IPS-NIHi11 (cell line): ENCODE results near the gene TUBB2A.
A peak's percentile ranks its signal among the peaks of the same experiment; 100 is the strongest.
"Not testable (repeated sequence)": the region's sequence is repeated elsewhere in the genome, so short reads cannot be mapped to it uniquely, and the experiment has no call there.

ENCODE experiments used
- DNase-seq: peaks from one replicate; pipeline ENCODE4 v3.0.0; 2012; ENCODE audit warnings: mixed read lengths, low spot score

Gene TUBB2A

DNA sequence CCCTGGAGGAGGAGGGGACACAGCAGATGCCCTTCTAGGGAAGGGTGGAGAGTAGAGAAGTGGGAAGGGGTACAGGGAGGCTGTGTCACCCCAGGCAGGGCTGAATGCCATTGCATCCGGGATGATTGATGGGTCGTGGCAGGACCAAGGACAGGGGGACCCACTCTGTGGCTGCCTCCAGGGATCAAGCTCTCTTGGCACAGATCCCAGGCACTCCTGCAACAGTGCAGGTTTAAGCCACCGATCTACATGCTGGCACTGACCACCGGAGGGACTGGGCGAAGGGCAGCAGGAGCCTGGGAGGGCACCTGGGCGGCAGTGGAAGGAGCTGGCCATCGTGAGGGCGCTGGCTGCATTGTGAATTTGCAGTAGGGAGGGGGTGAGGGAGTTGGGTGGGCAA, 22.6 kb upstream of the TUBB2A start:
- not testable (repeated sequence) for DNase-seq

DNA sequence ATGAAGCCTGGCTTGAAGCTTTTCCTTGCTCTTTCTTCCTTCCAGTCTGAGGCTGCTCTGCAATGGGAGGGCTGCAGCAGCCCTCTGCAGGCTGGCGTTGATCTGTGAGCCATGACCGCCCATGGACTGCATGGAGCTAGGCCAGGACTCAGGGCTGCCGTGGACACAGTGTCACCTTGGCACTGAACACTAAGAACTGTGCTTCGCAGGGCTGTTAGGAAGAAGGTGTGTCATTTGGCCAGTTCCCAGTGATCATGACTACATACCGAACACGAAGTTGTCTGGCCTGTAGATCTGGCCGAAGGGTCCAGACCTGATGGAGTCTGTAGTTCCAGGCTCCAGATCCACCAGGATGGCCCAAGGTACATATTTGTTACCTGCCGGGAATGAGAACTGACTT, 21.3 kb upstream of the TUBB2A start:
- DNase-seq = not testable (repeated sequence)

DNA sequence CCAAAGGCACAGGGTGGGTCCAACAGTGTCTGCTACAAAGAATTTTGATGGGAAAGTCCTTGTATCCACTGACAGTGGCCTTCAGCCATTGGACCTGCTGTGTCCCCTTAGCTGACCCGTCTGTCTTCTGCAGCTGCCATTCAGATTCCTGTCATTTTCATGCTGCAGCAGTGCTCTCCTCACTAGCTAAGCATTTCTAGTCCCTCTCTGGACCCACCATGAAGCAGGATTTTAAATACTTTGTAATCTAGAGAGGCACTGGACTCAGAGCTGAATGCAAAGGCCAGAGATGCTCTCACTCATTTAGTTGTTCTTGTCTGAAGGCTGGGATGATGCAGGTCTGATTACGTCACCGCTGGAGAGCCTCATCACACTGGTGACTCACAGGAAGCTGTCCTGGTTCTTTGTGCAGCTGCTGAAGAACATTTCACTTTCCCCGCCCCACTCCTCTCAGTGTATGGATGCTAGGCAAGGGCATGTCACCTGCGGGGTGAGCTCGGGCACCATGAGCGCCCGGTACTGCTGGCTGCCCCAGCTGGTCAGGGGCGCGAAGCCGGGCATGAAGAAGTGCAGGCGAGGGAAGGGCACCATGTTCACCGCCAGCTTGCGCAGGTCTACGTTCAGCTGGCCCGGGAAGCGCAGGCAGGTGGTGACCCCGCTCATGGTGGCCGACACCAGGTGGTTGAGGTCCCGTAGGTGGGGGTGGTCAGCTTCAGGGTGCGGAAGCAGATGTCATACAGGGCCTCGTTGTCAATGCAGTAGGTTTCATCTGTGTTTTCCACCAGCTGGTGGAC, 19.4 kb upstream of the TUBB2A start:
- DNase-seq = no peak

DNA sequence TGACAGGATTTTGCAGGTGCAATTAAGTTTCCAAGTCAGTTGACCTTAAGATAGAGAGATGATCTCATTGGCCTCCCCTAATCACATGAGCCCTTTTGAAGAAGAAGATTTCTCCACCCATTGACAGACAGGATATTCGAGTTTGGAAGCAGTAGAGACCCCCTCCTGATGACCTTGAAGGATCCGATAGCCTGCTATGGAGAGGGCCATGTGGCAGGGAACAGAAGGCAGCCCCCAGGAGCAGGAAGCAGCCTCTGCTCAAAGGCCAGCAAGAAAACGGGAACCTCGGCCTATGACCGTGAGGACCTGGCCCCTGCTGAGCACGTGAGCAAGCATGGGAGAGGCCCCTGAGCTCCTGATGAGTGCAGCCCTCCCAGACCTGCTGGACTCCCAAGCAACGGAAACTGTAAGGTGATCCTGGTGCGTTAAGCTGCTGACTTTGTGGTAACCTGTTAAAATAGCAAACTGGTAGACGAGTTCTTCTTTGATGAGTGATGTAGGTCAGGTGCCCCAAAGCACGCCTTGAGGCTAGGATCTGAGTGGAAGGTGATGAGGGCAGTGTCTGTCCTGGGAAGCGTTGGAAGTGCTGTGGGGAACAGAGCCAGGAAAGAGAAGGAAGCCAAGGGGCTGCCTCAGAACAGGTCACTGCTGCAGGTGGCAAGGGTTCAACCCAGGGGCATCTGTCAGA, 18.5 kb upstream of the TUBB2A start:
- DNase-seq = no peak

DNA sequence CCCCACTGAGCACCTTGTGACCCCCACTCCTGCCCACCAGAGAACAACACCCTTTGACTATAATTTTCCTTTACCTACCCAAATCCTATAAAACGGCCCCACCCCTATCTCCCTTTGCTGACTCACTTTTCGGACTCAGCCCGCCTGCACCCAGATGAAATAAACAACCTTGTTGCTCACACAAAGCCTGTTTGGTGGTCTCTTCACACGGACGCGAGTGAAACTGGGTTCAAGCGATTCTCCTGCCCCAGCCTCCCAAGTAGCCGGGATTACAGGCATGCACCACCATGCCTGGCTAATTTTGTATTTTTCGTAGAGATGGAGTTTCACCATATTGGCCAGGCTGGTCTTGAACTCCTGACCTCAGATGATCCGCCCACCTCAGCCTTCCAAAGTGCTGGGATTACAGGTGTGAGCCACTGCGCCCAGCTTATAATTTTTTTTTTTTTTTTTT, 16.3 kb upstream of the TUBB2A start:
- not testable (repeated sequence) for DNase-seq

DNA sequence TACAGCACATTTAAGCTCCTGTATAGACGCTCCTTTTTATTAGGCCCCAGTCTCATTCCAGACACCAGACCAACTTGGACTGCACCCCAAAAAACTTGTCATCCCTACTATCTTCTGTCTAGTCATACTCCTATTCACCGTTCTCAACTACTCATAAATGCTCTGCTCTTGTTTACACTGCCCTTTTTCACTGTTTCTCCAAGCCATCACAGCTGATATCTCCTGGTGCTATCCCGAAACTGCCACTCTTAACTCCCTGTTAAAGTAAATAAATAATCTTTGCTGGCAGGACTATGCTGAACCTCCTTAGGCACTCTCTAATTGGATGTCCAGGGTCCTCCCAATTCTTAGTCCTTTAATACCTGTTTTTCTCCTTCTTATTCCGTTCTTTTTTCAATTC, 15.4 kb upstream of the TUBB2A start:
- not testable (repeated sequence) for DNase-seq

DNA sequence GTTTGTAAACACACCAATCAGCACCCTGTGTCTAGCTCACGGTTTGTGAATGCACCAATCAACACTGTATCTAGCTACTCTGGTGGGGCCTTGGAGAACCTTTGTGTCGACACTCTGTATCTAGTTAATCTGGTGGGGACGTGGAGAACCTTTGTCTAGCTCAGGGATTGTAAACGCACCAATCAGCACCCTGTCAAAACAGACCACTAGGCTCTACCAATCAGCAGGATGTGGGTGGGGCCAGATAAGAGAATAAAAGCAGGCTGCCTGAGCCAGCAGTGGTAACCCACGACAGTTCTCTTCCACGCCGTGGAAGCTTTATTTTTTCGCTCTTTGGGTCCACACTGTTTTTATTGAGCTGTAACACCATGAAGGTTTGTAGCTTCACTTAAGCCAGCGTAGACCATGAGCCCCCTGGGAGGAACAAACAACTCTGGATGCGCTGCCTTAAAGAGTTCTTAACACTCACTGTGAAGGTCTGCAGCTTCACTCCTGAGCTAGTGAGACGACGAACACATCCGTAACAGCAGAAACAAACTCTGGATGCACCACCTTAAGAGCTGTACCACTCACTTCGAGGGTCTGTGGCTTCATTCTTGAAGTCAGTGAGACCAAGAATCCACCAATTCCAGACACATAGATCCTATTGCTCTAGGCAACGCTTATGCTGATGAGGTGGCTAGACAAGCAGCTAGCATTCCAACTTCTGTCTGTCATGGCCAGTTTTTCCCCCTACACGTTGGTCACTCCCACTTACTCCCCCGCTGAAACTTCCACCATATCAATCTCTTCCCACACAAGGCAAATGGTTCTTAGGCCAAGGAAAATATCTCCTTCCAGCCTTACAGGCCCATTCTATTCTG, 14.2 kb upstream of the TUBB2A start:
- not testable (repeated sequence) for DNase-seq

DNA sequence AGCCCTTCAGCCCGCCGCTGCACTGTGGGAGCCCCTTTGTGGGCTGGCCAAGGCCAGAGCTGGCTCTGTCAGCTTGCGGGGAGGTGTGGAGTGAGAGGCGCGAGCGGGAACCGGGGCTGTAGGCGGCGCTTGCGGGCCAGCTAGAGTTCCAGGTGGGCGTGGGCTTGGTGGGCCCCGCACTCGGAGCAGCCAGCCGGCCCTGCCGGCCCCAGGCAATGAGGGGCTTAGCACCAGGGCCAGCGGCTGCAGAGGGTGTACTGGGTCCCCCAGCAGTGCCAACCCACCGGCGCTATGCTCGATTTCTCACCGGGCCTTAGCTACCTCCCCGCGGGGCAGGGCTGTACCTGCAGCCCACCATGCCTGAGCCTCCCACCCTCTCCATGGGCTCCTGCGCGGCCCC, 13.3 kb upstream of the TUBB2A start:
- DNase-seq = not testable (repeated sequence)

DNA sequence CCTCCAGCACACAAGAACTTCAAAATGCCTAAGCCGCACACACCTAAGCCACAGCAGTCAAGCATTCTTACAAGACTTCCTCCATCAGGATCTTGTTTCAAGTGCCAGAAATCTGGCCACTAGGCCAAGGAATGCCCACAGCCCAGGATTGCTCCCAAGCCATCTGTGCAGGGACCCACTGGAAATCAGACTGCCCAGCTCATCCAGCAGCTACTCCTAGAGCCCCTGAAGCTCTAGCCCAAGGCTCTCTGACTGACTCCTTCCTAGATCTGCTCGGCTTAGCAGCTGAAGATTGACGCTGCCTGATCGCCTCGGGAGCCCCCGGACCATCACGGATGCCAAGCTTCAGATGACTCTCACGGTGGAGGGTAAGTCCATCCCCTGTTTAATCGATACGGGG, 10.7 kb upstream of the TUBB2A start:
- not testable (repeated sequence) for DNase-seq

DNA sequence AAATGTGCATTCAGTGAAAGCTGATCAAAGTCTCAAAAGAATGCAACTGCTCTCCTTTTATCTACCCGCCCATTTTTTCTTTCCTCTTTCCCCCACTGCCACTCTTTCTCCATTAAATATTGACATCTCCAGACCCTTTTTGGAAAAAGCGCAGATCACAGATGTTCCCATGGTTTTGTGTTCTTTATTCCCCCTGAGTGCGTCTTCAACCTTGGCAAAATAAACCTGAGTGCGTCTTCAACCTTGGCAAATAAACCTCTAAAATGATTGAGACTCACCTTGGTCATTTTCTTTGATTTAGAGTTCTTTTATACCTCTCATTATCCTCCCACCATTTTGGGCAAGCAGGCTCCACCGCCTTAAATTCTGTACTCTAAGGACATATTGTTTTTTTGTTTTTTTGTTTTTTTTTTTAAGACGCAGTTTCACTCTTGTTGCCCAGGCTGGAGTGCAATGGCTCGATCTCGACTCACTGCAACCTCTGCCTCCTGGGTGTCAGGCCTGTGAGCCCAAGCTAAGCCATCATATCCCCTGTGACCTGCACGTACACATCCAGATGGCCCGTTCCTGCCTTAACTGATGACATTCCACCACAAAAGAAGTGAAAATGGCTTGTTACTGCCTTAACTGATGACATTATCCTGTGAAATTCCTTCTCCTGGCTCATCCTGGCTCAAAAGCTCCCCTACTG, 9.3 kb upstream of the TUBB2A start:
- DNase-seq = not testable (repeated sequence)

DNA sequence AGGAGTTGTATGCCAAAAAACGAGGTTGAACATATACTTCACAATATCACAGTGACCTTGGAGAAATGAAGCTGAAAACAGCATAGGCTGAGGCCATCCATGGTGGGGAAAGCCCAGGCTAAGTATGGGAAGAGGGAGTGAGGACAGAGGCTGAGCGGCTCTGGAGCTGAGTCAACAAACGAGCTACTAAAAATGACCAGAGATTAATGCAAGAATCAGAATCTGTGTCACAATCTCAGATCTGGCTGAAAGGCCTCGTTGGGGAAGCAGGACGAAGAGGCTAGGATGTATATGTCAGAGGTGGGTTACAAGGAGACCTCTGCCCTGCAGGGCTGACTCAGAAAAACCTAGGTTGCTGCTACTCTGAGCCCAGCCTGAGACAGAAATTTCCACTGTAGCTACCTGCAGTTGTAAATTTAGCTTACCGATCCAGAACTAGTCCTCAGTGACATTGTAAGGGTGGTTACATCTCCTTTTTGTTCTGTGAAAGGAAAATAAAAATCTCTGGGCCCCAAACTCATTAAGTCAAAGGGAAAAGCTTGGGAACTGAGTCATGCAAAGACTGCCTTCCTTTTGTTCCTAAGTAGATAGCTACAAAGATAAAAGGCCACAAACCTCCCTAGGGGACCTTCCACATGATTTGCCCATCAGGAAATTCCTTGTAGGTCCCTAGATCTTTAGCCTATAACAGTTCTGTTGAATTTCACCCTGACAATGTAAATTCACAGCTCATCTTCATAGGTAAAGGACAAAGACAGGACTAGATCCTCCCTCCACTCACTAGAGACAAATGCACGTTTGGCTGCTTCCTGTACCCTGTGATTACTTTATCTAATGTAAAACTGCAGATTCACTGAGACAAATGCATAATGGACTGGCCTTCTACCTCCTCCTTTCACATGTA, 8.5 kb upstream of the TUBB2A start:
- no peak for DNase-seq

DNA sequence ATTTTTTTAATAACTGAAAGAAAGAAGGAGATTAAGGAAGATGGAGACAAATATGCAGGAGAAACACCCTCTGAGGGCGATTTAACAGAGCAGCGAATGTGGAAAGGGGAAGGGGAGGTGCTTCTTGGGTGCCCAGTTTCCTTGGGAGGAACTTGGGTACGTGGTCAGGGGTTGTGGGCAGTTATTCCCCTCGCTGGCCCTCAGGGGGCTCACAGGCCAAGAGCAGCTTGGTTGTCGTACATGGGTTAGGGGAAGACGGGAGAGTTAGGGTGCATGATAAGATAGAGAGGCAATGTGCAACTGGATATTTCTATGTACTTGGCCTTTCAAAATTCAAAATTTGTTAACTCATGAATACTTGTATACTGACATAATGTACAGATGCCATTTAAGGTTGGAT, 7.0 kb upstream of the TUBB2A start:
- no peak for DNase-seq

DNA sequence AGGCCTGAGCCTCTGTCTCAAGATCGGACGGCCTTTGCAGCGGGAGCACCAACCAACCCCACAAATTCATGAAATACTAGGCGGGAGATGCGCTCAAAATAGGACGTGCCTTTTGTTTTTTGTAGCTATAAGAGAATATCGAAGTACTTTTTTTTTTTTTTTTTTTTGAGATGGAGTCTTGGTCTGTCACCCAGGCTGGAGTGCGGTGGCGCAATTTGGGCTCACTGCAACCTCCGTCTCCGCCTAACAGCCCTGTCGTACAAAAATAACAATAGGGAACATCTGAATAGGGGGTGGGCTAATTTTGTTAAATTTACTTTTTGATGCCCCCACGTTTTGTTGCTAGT, 5.9 kb upstream of the TUBB2A start:
- DNase-seq = no peak

DNA sequence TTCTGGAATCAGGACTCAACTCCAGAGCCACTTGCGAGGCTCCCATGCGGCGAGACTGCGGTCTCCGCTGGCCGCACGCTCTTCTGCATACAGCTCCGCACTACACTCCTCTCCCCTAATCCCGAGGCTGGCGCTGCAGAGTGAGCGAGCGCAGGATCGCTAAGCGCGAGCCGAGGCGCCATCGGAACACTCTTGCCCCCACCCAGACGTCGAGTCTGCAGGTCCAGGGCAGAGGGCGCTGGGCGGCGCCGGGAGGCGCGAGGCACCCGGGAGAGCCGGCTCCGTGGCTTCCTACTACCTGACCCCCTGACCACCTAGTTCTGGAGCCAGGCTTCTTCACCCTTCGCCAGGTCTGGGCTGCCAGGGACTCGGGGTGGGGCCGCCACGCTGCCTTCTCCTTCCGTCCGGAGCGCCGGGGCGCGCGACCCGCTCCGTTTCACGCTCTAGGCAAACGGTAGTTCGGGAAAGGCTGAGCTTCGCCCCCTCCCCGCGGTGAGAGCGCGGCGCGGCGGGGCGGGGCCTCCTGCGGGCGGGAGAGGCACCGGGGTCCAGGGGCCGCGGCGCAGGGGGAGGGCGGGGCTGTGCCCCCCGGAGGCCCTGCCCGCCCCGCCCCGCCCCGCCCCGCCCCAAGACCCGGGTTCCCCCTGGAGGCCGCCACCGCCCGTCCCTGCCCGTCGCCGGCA, 5.4 kb upstream of the TUBB2A start:
- peak; percentile 87 for DNase-seq

DNA sequence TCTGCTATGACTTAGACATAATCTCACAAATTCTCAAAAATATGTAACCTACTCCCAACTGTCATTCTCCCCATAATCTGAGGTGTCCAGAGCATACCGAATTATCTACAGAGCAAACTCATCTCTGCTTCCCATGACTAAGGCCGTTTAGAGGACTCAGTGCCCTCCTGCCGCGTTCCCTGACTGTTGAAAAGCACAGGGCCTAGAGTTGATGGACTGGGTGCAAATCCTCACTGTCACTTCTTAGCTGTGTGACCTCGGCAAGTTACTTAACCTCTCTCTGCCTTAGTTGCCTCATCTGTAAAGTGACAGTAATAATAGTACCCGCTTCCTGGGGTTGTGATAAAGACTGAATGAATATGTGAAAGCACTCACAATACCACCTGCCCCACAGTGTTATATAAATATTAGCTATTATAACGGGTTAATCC, 4.7 kb upstream of the TUBB2A start:
- DNase-seq = no peak

DNA sequence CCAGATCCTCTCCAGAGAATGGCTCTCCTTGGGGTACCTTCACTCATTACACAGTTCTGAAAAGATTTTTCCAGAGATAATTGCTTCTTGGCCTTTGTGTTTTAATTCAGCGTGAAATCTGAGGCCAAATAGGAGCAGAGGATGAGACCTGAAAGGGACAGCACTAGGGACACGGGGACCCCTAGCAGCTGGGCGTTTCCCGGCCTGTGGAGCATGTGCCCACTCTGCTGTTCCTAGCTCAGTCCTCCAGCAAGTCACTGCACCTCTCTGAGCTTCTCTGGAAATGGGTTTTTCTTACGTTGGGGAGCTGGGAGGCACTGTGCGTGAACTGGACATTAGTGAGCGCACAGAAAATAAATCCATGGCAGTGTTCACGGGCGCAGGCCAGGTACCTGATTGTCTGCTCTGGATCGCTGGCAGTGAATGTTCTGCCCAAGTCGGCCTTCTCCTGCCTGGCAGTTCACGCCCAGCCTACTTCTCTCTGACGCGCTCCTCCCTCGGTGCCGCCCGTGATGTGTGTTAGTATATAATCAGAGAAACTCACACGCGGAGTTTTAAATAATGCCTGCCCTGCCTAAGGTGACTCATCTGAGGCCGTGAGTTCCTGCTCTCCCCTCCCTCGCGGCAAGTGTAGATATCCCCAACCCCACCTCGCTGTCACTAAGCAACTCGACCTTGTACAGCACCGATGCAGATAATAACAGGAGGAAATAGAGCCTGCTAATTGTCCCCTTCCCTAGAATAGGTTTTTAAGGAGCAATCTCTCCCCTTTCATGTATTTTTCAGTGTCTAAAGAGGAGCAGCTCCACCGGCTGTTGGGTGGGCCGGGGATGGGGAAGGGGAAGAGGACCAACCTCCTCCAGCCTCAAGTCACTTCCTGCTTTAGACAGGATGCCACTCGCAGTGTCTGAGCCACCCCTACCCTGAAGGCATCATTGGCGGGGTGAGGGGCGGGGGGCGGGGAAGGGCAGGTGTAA, 2.7 kb upstream of the TUBB2A start:
- DNase-seq = no peak

DNA sequence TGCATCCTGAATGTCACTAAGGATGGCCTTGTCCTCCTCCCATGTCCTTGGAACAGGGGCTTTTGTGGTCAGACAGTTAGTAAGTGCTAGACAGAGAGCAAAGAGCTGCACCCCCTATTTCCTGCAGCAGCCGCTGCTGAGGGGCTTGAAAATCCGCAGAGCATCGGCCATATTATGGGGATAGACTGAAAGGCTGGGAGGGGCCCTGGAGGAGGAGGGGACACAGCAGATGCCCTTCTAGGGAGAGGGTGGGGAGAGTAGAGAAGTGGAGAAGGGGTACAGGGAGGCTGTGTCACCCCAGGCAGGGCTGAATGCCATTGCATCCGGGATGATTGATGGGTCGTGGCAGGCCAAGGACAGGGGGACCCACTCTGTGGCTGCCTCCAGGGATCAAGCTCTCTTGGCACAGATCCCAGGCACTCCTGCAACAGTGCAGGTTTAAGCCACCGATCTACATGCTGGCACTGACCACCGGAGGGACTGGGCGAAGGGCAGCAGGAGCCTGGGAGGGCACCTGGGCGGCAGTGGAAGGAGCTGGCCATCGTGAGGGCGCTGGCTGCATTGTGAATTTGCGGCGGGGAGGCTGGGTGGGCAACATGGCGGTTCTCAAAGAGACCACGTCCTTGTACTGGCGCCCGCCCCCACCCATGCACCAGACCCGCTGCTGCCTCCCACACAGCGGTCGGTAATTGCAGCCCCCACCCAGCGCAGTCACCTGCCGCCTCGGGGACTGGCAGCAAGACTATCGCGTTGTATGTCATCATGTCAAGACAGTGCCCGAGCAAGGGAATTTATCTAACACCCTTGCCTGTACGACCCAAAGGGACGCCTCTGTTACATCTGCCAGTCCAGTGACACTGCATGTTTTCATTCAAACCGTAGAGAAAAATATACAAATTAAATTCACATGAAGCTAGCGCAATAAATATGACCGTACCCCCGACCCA, 887 bp downstream of the TUBB2A start:
- DNase-seq = peak; percentile 21

DNA sequence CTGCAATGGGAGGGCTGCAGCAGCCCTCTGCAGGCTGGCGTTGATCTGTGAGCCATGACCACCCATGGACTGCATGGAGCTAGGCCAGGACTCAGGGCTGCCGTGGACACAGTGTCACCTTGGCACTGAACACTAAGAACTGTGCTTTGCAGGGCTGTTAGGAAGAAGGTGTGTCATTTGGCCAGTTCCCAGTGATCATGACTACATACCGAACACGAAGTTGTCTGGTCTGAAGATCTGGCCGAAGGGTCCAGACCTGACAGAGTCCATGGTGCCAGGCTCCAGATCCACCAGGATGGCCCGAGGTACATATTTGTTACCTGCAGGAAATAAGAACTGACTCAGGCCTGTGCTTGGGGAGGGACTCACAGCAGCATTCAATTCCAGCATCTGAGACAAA, 1.9 kb downstream of the TUBB2A start:
- not testable (repeated sequence) for DNase-seq
